OCI-LY3 (cell line): ENCODE results near the gene IER5.

ENCODE experiments used
- EZH2phosphoT487 ChIP-seq: fragments of 200-600 bp; shearing (Covaris generic); IDR thresholded peaks from 2 replicates; pipeline ENCODE4 v1.6.1; 2018; ENCODE audit warnings: antibody characterized with exemption, mixed run types, low read depth
- TF ChIP-seq, protein P1 (sequence below): fragments of 200-600, 300-600 bp; sonication (generic); IDR thresholded peaks from 2 replicates; pipeline ENCODE4 v1.5.1; 2014; ENCODE audit warnings: antibody characterized with exemption, low read length, low read depth

DNA sequence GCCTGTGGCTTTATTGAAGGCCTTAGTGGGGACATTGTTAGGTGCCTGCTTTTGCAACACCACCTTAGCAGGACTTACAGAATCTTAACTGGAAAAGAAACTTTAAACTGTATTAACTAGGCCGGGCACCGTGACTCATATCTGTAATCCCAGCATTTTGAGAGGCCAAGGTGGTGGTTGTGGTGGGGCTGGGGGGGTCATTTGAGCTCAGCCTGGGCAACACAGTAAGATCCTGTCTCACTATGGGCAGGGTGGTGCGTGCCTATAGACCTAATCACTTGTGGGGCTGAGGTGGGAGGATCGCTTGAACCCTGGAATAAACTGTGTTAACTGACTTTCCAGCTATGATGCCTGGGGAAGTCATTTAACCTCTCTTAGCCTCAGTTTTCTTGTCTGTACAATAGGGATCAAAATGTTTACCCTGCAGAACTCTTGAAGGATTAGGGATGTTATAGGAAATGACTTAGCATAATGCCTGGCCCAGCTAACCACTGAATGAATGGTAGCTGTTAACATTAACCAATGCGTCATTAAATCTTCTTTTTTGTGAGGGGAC is 39.5 kb downstream of the IER5 start:
- TF ChIP-seq, protein P1, sequence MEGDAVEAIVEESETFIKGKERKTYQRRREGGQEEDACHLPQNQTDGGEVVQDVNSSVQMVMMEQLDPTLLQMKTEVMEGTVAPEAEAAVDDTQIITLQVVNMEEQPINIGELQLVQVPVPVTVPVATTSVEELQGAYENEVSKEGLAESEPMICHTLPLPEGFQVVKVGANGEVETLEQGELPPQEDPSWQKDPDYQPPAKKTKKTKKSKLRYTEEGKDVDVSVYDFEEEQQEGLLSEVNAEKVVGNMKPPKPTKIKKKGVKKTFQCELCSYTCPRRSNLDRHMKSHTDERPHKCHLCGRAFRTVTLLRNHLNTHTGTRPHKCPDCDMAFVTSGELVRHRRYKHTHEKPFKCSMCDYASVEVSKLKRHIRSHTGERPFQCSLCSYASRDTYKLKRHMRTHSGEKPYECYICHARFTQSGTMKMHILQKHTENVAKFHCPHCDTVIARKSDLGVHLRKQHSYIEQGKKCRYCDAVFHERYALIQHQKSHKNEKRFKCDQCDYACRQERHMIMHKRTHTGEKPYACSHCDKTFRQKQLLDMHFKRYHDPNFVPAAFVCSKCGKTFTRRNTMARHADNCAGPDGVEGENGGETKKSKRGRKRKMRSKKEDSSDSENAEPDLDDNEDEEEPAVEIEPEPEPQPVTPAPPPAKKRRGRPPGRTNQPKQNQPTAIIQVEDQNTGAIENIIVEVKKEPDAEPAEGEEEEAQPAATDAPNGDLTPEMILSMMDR: no peak
- no peak for TF ChIP-seq EZH2phosphoT487
